GM12892 (cell line): ENCODE data around the gene NAA11.

Experiments
- POLR2A ChIP-seq: IDR thresholded peaks from 2 replicates; pipeline ENCODE4 v1.6.1; 2011; ENCODE audit warnings: low read depth, low read length, control low read depth
- POLR2AphosphoS5 ChIP-seq: IDR thresholded peaks from 2 replicates; pipeline ENCODE4 v1.6.1; 2011; ENCODE audit warnings: low read depth, low read length, control low read depth
- TAF1 ChIP-seq: IDR thresholded peaks from 2 replicates; pipeline ENCODE4 v1.6.1; 2011; ENCODE audit warnings: low read depth, mild to moderate bottlenecking, control low read depth, low read length, borderline replicate concordance

DNA sequence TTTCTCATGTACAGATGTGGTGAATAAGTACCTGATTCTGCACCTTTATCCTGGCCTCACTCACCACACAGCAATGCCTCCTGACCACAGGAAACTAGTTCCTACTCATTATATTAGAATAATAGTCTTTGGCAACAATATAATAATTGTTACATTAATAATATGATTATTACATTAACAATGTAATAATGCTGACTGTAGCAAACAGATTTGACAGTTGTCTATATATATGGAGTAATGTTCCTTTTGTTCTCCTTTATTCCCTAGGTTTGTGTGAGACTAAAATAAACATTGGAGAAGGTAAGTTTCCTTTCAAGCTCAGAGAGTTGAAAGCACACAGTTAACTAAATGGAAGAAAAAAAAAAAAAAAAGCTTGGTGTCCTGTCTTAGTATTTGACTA, 40.6 kb upstream of the NAA11 start:
- TF ChIP-seq POLR2AphosphoS5 (no peak), POLR2A (no peak), TAF1 (no peak)
